Testis (tissue), 2 donors: ENCODE results near the gene PHAF1.

Experiments used
- POLR2A ChIP-seq: fragments of 450-650 bp; IDR thresholded peaks from one replicate; pipeline ENCODE4 v1.6.1; 2017; ENCODE audit warnings: antibody characterized with exemption, mild to moderate bottlenecking, moderate library complexity
- TF ChIP-seq, protein P1 (sequence below), 3 experiments: fragments of 450-650 bp in 2 of 3; fragments of 200-600 bp in 1 of 3; sonication (generic) in 1 of 3; IDR thresholded peaks; one replicate each; pipeline ENCODE4 v1.5.1; 2016 to 2019; ENCODE audit warnings: antibody characterized with exemption in 3 of 3, mild to moderate bottlenecking in 2 of 3, moderate library complexity in 1 of 3

GRCh38 chr16:67075331-67075730, 34.4 kb upstream of the PHAF1 start:
- TF ChIP-seq, protein P1, sequence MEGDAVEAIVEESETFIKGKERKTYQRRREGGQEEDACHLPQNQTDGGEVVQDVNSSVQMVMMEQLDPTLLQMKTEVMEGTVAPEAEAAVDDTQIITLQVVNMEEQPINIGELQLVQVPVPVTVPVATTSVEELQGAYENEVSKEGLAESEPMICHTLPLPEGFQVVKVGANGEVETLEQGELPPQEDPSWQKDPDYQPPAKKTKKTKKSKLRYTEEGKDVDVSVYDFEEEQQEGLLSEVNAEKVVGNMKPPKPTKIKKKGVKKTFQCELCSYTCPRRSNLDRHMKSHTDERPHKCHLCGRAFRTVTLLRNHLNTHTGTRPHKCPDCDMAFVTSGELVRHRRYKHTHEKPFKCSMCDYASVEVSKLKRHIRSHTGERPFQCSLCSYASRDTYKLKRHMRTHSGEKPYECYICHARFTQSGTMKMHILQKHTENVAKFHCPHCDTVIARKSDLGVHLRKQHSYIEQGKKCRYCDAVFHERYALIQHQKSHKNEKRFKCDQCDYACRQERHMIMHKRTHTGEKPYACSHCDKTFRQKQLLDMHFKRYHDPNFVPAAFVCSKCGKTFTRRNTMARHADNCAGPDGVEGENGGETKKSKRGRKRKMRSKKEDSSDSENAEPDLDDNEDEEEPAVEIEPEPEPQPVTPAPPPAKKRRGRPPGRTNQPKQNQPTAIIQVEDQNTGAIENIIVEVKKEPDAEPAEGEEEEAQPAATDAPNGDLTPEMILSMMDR (IDR thresholded peaks at IDR 0.05) = no peak
- TF ChIP-seq POLR2A = no peak
